Measurements from ENCODE around the gene ACVRL1. TPM values are rescaled to one million over a fixed set of nuclear protein-coding genes. Genes with fewer than 3 reads are reported as not detected.

ACVRL1 gene
- polyA plus RNA-seq, 3 donors, result 29.9 to 37.0 (median 31.1) TPM

DNA sequence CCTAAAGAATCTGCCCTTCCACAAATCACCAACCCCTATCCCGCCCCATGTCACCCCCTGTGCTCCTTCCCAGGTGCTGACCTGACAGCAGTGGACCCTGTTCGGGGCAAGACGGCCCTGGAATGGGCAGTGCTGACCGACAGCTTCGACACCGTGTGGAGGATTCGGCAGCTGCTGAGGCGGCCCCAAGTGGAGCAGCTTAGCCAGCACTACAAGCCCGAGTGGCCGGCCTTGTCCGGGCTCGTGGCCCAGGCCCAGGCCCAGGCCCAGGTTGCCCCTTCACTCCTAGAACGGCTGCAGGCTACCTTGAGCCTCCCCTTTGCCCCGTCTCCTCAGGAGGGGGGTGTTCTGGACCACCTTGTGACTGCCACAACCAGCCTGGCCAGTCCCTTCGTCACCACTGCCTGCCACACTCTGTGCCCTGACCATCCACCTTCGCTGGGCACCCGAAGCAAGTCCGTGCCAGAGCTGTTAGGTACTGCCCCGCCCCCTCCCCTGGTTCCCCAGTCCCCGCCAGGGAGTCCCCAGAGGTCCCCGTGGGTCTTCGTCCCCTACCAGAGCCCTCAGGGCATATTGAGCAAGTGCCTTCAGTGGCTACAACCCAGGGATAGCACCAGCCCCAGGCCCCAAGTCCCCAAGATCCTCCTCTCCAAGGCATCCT lies 16.7 kb upstream of the ACVRL1 start:
- no peak for DNase-seq (ENCODE audit: extremely low read depth in 1 of 11, low read depth in 9 of 11, low spot score in 4 of 11)

DNA sequence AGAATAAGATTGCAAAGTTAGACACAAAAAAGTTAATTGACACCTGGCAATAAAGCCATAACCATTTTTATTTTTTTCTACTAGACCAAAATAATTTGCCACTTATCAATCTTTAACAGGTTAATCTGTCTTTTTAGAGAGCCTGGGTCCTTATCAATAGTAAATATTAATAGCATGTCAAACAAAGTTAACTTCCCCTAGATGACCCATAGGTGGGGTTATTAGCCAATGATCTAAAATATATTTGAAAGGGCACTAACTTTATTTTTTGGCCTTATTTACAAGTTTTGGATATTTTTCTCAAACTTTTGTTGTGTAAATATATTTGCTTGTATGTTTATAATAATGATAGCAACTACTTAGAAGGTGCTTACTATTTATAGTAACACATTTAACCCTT lies 15.5 kb upstream of the ACVRL1 start:
- no peak for DNase-seq (ENCODE audit: extremely low read depth in 1 of 11, low read depth in 9 of 11, low spot score in 4 of 11)

DNA sequence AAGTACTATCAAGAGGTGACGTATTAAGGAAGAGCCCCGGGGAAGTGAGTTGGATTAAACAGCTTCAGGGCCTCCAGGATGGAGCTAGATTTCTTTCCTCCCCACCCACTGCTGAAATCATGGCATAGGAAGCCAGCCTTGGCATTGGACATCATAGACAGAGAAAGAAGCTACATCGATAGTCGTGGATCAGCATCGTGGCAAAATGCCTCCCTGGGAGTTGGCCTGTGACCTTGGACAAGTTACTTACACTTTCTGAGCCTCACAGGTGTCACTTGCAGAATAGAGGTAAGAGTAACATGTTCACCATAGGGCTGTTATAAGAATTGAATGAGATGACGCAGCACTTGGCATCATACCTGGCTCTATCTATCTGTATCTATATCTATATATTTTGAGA lies 13.5 kb upstream of the ACVRL1 start:
- no peak for DNase-seq (ENCODE audit: extremely low read depth in 1 of 11, low read depth in 9 of 11, low spot score in 4 of 11)

DNA sequence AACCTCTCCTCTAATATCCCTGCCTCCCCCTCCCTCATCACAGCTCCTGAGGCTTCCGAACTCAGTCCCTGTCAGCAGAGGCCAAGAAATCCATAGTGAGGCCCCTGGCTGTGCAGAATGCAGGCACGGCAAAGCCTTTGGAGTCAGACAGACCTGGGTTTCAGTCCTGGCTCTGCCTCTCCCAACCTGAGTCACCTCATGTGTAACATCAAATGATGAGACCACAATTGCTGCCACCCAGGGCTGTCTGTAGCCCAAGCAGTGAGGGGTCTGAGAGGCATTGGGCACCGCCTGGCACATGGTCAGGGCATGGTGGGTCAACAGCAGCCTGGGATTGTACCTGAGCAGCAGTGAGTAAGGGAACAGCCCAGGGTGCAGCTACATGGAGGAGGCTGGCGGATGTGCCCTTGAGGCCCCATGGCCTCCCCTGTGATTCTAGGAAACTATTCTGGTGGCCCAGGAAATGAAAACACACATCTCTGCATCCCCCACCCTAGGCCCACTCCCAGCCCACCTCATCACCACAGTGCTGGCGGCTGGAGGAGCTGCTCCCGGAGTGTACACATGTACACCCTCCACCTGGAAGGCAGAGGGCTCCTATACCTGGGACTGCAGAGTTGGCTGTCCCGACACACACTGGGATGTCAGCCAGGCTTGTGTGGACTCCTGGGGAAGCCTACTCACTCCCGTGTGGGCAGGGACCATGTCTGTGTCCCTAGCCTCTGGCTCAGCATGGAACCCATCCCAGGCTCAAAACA lies 11.7 kb upstream of the ACVRL1 start:
- no peak for DNase-seq (ENCODE audit: extremely low read depth in 1 of 11, low read depth in 9 of 11, low spot score in 4 of 11)

DNA sequence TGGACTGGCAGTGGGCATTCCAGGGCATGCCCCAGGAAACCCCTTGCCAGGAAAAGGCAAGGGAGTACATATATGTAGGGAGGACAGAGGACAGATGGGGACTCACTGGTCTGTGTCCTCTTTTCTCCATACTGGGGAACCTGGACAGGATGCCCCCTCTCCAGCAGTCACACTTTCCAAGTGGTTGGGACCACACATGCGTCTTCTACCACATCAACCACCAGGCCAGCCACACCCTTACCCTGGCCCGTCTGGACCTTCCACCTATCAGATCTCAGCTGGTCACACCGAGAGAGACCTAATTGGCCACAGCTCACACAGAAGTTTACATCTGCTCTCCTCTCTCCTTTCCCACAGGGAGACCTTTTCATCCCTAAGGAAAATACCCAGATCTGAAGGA lies 11.1 kb upstream of the ACVRL1 start:
- no peak for DNase-seq (ENCODE audit: extremely low read depth in 1 of 11, low read depth in 9 of 11, low spot score in 4 of 11)

DNA sequence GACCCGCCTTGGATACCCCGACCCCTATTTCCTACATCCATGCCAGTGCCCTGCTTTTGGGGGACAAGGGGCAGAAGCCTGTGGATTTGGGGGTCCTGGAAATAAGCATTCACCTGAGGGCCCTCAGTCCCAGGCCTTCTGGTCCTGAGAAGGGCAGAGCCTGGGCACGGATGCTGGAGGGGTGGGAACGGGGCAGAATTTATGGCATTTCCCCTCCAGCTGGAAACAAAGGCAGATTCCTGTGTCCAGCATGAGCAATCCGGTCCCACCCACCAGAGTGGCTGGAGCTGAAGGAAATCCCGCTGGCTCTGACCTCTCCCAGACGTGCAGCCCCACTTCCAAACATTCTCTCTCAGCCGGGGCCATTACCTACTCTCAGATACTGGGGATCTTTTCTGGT lies 10.1 kb upstream of the ACVRL1 start:
- DNase-seq (ENCODE audit: extremely low read depth in 1 of 11, low read depth in 9 of 11, low spot score in 4 of 11), result no peak

DNA sequence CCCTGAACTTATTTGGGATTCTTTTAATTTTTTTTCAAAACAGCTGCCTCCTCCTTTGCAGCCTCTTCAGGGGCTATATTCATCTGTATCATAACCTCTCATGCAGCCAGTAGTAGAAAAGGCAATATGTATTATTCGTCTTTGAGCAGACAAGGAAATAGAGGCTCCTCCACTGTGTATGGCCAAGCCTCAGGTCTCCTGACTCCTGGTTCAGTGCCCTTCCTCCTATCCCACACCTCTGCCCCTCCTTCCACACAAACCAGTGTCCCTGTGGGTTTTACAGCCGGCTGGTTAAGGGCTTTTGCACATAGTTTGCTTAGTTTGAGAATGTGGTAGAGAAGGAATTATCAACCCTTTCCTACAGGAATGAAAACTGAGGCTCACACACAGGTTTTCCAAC lies 8.8 kb upstream of the ACVRL1 start:
- DNase-seq (ENCODE audit: extremely low read depth in 1 of 11, low read depth in 9 of 11, low spot score in 4 of 11), result no peak

DNA sequence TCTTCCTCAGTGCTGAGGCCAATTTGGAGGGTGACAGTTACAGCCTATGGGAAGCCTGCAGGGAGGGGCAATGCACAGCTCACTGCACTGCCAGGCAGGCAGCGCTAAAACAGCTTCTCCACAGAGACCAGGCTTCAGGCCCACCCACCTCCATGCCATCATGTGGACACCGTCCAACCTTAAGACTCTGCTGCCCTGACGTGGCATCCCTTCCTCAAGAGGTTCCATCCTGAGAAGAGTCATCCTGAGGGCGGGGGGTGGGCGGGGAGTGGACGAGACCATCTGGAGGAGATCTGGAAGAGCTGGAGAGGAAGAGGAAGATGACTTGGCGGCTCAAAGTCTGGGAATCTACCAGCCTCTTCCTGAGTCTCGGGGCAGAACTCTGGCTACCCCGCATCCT lies 8.4 kb upstream of the ACVRL1 start:
- DNase-seq (ENCODE audit: extremely low read depth in 1 of 11, low read depth in 9 of 11, low spot score in 4 of 11), result no peak

DNA sequence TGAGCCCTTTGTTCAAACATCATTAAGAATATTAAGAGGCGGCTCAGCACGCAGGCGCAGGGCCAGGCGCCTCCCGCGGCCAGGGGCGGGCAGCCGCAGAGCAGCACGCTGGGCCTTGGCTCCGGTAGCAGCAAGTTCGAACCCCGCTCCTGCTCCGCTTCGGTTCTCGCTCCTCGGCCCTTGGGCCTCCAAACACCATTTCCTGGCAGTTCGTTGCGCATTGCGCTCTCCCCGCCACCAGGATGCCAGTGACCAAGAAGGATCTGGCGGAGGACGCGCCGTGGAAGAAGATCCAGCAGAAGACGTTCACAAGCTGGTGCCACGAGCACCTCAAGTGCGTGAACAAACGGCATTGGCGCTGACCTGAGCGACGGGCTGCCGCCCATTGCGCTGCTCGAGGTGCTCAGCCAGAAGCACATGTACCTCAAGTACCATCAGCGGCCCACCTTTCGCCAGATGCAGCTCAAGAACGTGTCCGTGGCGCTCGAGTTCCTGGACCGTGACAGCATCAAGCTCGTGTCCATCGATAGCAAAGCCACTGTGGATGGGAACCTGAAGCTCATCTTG lies 6.9 kb upstream of the ACVRL1 start:
- no peak for DNase-seq (ENCODE audit: extremely low read depth in 1 of 11, low read depth in 9 of 11, low spot score in 4 of 11)

DNA sequence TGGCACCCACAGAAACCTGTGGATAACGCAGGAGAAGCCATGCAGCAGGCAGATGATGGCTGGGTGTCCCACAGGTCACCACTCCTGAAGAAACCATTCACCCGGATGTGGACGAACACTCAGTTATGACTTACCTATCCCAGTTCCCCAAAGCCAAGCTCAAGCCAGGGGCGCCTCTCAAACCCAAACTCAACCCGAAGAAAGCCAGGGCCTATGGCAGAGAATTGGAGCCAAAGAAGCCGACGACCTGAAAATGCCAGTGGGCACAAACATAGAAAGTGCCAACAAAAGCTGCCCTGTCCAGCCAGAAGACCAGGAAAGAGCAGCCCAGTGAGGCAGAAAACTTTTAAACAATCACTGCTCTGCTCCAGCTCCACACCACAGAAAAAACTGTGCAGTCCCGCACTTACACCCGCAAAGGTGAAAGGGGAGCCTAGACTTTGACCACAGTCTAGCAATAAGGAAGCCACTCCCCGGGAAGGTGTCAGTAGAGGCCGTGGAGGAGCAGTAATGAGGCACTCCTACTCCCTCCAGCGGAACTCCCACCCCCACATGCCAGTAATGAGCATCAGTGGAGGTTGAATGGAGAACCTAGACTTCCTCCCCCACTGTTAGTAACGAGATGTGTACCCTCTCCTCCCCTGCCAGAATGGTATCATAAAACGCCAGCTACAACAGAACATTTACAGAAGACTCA lies 6.0 kb upstream of the ACVRL1 start:
- DNase-seq (ENCODE audit: extremely low read depth in 1 of 11, low read depth in 9 of 11, low spot score in 4 of 11), result no peak

DNA sequence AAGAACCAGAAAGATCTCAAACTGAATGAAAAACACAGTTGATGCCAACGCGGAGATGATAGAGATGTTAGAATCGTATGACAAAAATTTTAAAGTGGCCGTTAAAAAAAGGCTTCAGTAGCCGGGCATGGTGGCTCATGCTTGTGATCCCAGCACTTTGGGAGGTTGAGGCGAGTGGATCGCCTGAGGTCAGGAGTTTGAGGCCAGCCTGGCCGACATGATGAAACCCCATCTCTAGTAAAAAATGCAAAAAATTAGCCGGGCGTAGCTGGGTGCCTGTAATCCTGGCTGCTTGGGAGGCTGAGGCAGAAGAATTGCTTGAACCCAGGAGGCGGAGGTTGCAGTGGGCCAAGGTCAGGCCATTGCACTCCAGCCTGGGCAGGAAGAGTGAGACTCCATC lies 5.4 kb upstream of the ACVRL1 start:
- no peak for DNase-seq (ENCODE audit: extremely low read depth in 1 of 11, low read depth in 9 of 11, low spot score in 4 of 11)

DNA sequence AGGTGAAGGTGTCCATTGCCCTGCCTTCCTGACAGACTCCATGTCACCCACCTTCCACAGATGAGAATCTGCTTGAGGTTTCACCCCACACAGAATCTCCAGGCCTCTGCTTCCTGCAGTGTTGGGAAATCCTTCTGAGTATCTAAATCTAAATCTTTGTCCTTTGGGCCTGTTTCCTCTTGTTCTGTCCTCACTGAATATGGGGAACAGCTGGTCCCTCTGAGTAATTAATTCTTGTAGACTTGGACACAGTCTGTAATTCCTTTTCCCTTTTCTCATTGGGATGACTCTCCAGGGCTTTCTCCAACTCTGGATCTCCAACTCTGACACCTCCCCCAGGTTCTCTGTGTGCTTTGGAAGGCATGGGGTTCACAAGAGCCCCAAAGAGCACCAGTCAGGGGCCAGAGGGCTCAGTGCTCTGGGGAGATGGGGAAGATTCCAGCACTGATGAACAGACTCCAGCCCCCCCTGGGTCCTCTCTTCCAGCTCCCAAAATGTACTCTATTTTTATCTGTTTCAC lies 2.3 kb upstream of the ACVRL1 start:
- DNase-seq (ENCODE audit: extremely low read depth in 1 of 11, low read depth in 9 of 11, low spot score in 4 of 11), result no peak

DNA sequence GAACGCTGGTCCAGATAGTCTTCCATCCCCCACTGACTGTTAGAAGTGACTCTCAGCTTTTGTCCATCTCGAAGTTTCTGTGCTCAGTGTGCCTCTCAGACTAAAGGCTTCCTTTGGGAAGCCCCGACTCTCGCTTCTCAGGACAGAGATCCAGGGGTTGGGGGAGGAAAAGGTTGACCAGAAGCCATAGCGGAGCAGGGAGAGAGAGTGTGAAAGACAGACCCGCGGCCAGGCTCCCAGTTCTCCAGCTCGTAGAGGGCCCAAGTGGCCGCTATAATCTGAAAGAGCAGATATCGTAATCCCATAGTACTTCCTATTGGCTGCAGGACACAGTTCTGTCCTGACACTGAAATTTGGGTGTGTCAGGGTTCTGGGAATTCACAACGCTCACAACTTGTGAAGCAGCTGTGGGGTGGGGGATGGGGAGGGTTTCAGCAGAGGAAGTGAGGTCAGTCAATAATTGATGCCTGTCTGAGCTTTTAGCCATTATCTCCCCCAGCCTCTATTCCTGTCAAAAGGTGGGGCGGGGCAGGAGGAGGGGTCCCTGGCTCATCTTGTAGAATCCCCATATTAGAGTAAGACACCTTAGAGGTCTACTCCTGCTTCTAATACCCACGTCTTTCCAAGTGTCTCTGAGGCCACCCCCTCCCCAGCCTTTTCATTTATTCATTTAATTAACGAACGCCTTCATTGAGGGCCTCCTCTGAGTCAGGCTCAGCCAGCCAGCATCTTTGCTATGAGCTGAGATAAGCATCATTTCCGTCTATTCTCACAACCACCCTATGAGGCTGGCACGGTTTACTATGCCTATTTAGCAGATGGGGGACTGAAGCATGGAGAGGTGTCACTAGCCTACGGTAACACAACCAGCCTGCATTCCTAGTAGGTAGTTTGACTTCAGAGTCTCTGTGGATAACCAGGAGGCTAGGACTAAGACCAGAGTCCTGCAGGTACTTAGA lies 1.6 kb upstream of the ACVRL1 start:
- no peak for DNase-seq (ENCODE audit: extremely low read depth in 1 of 11, low read depth in 9 of 11, low spot score in 4 of 11)

DNA sequence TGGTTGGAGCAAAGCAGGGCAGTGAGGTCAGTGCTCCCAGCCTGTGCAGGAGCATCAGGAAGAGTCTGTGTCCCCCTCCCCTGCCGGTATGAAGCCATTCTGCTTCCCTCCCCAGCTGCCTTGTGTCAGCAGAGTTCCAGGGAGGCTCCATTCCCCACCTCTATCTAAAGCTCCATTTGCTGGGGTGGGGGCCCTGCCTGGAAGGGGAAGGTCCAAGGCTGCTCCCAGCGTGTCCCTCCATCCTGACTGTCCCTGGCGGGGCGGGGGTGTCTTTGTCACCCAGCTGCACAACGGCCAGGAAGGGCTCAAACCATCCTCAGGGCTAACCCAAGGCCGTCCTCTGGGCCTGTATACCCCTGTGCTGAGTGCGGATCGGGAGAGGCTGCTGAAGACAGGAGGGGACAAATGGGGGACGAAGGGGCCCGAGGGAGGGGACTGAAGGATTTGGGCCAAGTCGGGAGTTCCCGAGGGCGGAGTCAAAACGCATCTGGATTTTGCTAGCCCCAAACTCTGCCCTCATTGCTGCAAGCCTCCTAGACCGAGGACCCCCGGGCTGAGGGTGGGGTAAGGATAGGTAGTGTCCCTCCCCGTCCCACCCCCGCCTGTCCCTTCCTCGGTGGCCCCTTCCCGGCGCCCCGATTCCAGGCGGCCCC lies 748 bp upstream of the ACVRL1 start:
- DNase-seq (ENCODE audit: extremely low read depth in 1 of 11, low read depth in 9 of 11, low spot score in 4 of 11), result no peak

DNA sequence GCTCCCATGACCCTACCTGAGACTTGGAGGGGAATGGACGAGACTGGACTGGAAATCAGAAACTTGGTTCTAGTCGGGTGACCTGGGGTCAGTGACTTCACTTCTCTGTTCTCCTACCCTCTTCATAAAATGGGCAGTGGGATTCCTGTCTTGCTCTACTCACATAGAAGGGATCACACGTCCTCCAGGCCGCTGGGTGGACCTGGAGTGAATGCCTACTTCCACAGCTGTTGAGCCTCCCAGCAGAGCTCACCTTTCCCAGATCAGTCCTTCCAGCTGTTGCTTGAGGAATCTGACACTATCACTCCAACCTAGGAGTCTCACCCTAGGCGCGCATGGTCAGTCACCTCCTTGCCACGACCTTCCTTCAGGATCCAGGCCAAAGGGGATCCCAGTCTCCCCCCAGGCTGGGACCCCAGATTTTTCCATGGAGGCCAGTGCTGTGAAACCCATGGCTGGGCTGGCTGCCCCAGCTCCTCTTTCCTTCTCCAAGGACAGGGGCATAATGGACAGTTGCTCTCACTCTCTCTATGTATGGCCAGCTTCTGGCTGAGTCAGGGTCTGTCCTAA lies 637 bp downstream of the ACVRL1 start:
- no peak for DNase-seq (ENCODE audit: extremely low read depth in 1 of 11, low read depth in 9 of 11, low spot score in 4 of 11)

DNA sequence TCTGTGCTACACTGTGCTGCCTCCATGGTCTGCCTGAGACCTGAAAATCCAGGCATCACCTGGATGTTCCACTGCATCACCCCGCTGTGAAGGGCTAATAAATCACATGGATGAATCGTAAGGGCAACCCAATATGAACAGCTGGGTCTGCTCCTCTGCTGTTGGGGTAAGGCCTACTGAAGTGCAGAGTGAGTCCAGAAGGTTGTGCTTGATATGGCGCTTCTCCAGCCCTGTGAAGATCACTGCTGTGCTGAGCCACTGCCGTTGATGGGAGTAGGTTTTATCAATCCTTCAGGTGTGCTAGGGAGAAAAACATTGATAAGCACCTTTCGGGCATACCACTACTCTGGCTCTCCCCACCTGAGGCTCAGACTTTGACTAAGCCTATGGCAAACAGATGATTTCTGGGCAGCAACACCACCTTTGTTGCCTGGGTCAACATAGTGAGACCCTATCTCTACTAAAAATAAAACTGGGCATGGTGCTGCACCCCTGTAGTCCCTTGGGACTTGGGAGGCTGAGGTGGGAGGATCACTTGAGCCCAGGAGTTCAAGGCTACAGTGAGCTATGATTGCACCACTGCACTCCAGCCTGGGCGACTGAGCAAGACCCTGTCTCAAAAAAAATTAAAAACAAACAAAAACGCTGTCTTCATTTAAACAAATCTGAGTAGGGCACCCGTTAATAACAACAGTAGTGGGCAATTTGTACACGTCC lies 1.7 kb downstream of the ACVRL1 start:
- no peak for DNase-seq (ENCODE audit: extremely low read depth in 1 of 11, low read depth in 9 of 11, low spot score in 4 of 11)

DNA sequence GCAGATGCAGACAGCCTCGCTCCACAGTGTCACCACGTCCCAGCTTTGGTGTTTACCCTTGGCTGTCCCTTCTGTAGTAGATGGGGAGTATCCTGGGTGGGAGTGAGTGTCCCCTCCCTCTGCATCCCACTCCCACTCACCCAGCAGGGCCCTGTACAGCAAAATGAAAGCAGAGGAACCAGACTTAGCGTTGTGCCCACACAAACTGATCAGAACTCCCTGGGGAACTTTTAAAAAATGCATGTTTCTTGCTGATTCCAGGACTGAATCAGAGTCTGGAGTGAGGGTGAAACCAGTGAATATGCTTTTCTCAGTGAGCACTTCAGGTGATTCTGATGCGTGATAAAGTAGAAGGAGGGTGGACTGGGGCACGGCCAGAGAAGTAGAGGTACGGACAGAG lies 2.9 kb downstream of the ACVRL1 start:
- no peak for DNase-seq (ENCODE audit: extremely low read depth in 1 of 11, low read depth in 9 of 11, low spot score in 4 of 11)
